SU-DHL-6 (cell line): Measurements from ENCODE around the gene SPDYE9.
"Not testable (repeated sequence)": the region's sequence is repeated elsewhere in the genome, so short reads cannot be mapped to it uniquely, and the experiment has no call there.

Experiments
- H2AFZ ChIP-seq: fragments of 200-600 bp; sonication (generic); 2 replicates; pipeline ENCODE4 v1.6.1; 2014; ENCODE audit warnings: low read depth, mild to moderate bottlenecking, moderate library complexity, mixed read lengths, antibody characterized with exemption, low read length; ENCODE audit not compliant: severe bottlenecking
- H3F3A ChIP-seq: fragments of 200-600 bp; shearing (Covaris generic); 2 replicates; pipeline ENCODE4 v1.6.0; 2016; ENCODE audit warnings: antibody characterized with exemption, mild to moderate bottlenecking; ENCODE audit not compliant: insufficient read depth
- H3K27ac ChIP-seq: fragments of 200-600 bp; sonication (generic); 2 replicates; pipeline ENCODE4 v1.5.1; 2016; ENCODE audit warnings: low read depth, mild to moderate bottlenecking, low read length, moderate library complexity, mixed read lengths
- H3K27me3 ChIP-seq: fragments of 200-600 bp; sonication (generic), shearing (Covaris generic); 2 replicates; pipeline ENCODE4 v1.6.0; 2014; ENCODE audit warnings: mild to moderate bottlenecking, low read length
- H3K36me3 ChIP-seq: fragments of 200-600 bp; sonication (generic); 2 replicates; pipeline ENCODE4 v1.6.1; 2014; ENCODE audit warnings: mild to moderate bottlenecking, low read length, mixed read lengths
- H3K4me2 ChIP-seq: fragments of 300-600, 200-600 bp; shearing (Covaris generic), sonication (generic); 2 replicates; pipeline ENCODE4 v1.6.0; 2014; ENCODE audit warnings: low read length, low read depth, mild to moderate bottlenecking; ENCODE audit not compliant: poor library complexity, severe bottlenecking
- H3K4me3 ChIP-seq: fragments of 200-600 bp; sonication (generic); 2 replicates; pipeline ENCODE4 v1.5.1; 2014; ENCODE audit warnings: antibody characterized with exemption, low read length, mild to moderate bottlenecking, mixed read lengths; ENCODE audit not compliant: insufficient read depth, poor library complexity, severe bottlenecking
- H3K79me2 ChIP-seq: fragments of 200-600 bp; sonication (generic); 2 replicates; pipeline ENCODE4 v1.6.1; 2014; ENCODE audit warnings: mild to moderate bottlenecking, low read length, moderate library complexity; ENCODE audit not compliant: insufficient read depth
- H3K9ac ChIP-seq: fragments of 200-600 bp; sonication (generic); 2 replicates; pipeline ENCODE4 v1.7.0; 2014; ENCODE audit warnings: mild to moderate bottlenecking, low read length
- H3K9me2 ChIP-seq: fragments of 200-600 bp; sonication (generic); replicated peaks from 2 replicates; pipeline ENCODE4 v1.6.1; 2014; ENCODE audit warnings: low read length; ENCODE audit not compliant: insufficient read depth
- H3K9me3 ChIP-seq: fragments of 200-600 bp; sonication (generic); 2 replicates; pipeline ENCODE4 v1.6.1; 2014; ENCODE audit warnings: low read length, mixed read lengths; ENCODE audit not compliant: insufficient read depth
- H4K20me1 ChIP-seq: fragments of 200-600 bp; sonication (generic); 2 replicates; pipeline ENCODE4 v1.6.1; 2014; ENCODE audit warnings: low read depth, mild to moderate bottlenecking, antibody characterized with exemption, low read length, moderate library complexity, mixed read lengths

The SPDYE9 gene

GRCh38 chr7:73085938-73086337 lies at the start of gene SPDYE9:
SPDYE9 (minus strand) TSS chr7:73086038; CDS start chr7:73084238, 1,800 bp downstream.
- not testable (repeated sequence) for H2AFZ ChIP-seq, H3K9ac ChIP-seq, H3K27me3 ChIP-seq, H3K36me3 ChIP-seq, H3K79me2 ChIP-seq, H3K27ac ChIP-seq, H3K4me2 ChIP-seq, H3K9me2 ChIP-seq, H4K20me1 ChIP-seq, H3K4me3 ChIP-seq, H3F3A ChIP-seq, H3K9me3 ChIP-seq

GRCh38 chr7:73134866-73135265 lies 49.0 kb upstream of the SPDYE9 start:
- not testable (repeated sequence) for H3K27me3 ChIP-seq, H4K20me1 ChIP-seq

GRCh38 chr7:73132651-73133217 lies 46.9 kb upstream of the SPDYE9 start:
- not testable (repeated sequence) for H3K27ac ChIP-seq, H3F3A ChIP-seq, H2AFZ ChIP-seq, H3K4me2 ChIP-seq, H3K27me3 ChIP-seq, H3K4me3 ChIP-seq, H4K20me1 ChIP-seq, H3K9ac ChIP-seq, H3K9me2 ChIP-seq, H3K79me2 ChIP-seq, H3K36me3 ChIP-seq, H3K9me3 ChIP-seq

More at GRCh38 chr7:73134866-73135265, 49.0 kb upstream of the SPDYE9 start:
- H3K9ac ChIP-seq, H3K36me3 ChIP-seq, H3K4me2 ChIP-seq, H3K9me2 ChIP-seq, H3F3A ChIP-seq, H3K9me3 ChIP-seq, H3K27ac ChIP-seq, H2AFZ ChIP-seq, H3K4me3 ChIP-seq, H3K79me2 ChIP-seq: not testable (repeated sequence)

GRCh38 chr7:73130612-73131011 lies 44.8 kb upstream of the SPDYE9 start:
- H3K9ac ChIP-seq, H3K36me3 ChIP-seq, H3F3A ChIP-seq, H3K4me3 ChIP-seq, H3K27me3 ChIP-seq, H3K27ac ChIP-seq, H3K4me2 ChIP-seq, H3K9me2 ChIP-seq, H4K20me1 ChIP-seq, H3K9me3 ChIP-seq, H3K79me2 ChIP-seq, H2AFZ ChIP-seq: not testable (repeated sequence)

- not testable (repeated sequence) for H3K36me3 ChIP-seq, H3K9ac ChIP-seq, H3K27me3 ChIP-seq
Observed at GRCh38 chr7:73124126-73124525, 38.3 kb upstream of the SPDYE9 start.

GRCh38 chr7:73122778-73123447 lies 37.1 kb upstream of the SPDYE9 start:
- not testable (repeated sequence) for H3K9me2 ChIP-seq, H3K79me2 ChIP-seq, H3K4me3 ChIP-seq, H3F3A ChIP-seq, H3K36me3 ChIP-seq, H3K9ac ChIP-seq, H4K20me1 ChIP-seq, H3K9me3 ChIP-seq, H3K27ac ChIP-seq, H3K4me2 ChIP-seq, H3K27me3 ChIP-seq, H2AFZ ChIP-seq

More at GRCh38 chr7:73124126-73124525, 38.3 kb upstream of the SPDYE9 start:
- H3K4me2 ChIP-seq, H3K9me2 ChIP-seq, H3K9me3 ChIP-seq, H2AFZ ChIP-seq, H3K27ac ChIP-seq, H3F3A ChIP-seq, H3K4me3 ChIP-seq, H4K20me1 ChIP-seq, H3K79me2 ChIP-seq: not testable (repeated sequence)

GRCh38 chr7:73118155-73118554 lies 32.3 kb upstream of the SPDYE9 start:
- H3K9ac ChIP-seq, H3K79me2 ChIP-seq, H3F3A ChIP-seq, H3K27ac ChIP-seq, H3K9me3 ChIP-seq, H3K4me3 ChIP-seq, H2AFZ ChIP-seq, H3K4me2 ChIP-seq, H3K36me3 ChIP-seq, H4K20me1 ChIP-seq, H3K9me2 ChIP-seq, H3K27me3 ChIP-seq: not testable (repeated sequence)

GRCh38 chr7:73057811-73058210 lies 28.0 kb downstream of the SPDYE9 start, which contains the start of gene SPDYE11:
SPDYE11 (minus strand) TSS chr7:73057911; CDS start chr7:73056111, 1,800 bp downstream.
- H3K79me2 ChIP-seq, H3K36me3 ChIP-seq, H3K9me3 ChIP-seq, H3F3A ChIP-seq, H4K20me1 ChIP-seq, H3K4me2 ChIP-seq, H3K27me3 ChIP-seq, H3K9ac ChIP-seq, H3K27ac ChIP-seq, H3K9me2 ChIP-seq, H3K4me3 ChIP-seq, H2AFZ ChIP-seq: not testable (repeated sequence)
